UCSD-AML1 (cell line): ENCODE results near the gene SIM2.

Experiments
- DNase-seq: peaks from one replicate; lab custom pipeline; 2025; ENCODE audit not compliant: unreplicated experiment; lab: John Stamatoyannopoulos, UW

The SIM2 gene

GRCh38 chr21:36709868-36710728, 11.2 kb downstream of the SIM2 start:
- no peak for DNase-seq

DNA sequence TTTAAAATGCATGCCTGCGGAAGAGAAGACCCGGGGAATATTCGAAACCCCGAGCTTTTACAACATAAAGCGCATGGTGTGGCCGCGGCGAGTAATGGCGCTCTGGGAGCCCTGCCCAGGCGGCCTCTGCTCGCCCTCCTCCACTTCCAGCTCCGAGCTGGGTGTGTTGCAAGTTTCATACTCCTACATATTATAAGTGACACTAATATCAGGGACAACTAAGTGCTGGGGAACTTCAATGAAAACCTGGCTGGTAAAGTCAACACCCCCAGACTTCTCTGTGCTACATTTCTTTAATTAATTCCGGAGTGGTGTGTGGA, 11.8 kb downstream of the SIM2 start:
- no peak for DNase-seq

GRCh38 chr21:36713746-36714145, 14.8 kb downstream of the SIM2 start:
- DNase-seq = no peak

GRCh38 chr21:36716387-36716786, 17.5 kb downstream of the SIM2 start:
- no peak for DNase-seq

GRCh38 chr21:36716836-36717235, 17.9 kb downstream of the SIM2 start:
- DNase-seq = no peak

DNA sequence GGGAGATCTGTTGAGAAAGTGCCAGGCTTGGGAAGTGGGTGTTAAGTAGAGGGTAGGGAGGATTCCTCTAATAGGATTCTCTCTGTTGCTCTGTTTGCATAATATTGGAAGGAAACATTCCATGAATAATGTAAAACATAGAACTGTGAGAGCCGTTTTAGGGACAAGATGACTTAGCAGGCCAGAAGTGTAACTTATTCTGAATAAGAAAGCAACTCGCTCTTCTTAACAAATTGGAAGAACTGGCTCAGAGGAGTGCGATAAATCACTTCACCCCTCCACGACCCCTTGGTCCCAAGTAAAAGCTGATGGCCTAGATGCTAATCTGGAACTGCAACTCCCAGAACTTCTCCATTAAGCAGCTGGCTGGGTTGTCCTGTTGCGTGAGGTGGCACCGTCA, 19.1 kb downstream of the SIM2 start:
- no peak for DNase-seq

DNA sequence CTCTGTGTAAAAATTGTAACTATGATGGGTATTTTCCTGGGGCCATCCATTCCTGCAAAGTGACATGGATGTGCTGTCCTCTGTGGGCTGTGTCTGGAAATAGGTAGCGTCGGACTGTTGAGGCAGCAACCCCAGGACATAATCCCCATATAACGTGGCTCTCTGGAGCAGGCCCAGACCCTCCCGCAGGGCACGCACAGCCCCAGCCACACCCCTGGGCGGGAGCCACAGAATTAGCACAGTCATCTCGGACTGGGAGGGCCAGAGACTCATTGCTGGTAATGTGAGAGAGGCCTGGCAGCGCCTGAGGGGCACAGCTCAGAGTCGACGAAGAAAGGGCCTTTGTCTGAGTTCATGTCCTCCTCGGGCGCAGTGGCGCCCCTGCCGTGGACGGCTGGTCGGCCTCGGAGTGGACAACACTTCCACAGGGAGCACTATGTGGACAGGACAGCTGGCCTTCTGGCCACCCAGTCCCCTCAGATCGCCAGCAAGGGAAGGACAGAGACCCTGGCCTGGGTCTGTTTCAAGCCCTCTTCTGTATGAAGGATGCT, 20.1 kb downstream of the SIM2 start:
- no peak for DNase-seq

DNA sequence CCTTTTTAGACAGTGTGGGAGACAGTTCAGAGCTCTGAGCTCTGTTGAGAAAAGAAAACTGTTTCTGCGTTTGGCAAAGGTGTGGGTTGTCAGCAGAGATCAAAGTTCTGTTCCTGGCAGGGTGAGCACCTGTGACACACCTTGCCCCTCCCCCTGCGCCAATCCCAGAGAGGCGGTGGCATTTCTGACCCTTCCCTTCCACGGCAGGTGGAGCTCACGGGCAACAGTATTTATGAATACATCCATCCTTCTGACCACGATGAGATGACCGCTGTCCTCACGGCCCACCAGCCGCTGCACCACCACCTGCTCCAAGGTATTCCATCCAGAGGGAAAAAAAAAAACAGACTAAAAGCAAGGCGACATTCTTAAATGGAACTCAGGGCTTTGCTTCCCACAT, 20.7 kb downstream of the SIM2 start:
- no peak for DNase-seq

GRCh38 chr21:36721817-36722216, 22.9 kb downstream of the SIM2 start:
- no peak for DNase-seq

DNA sequence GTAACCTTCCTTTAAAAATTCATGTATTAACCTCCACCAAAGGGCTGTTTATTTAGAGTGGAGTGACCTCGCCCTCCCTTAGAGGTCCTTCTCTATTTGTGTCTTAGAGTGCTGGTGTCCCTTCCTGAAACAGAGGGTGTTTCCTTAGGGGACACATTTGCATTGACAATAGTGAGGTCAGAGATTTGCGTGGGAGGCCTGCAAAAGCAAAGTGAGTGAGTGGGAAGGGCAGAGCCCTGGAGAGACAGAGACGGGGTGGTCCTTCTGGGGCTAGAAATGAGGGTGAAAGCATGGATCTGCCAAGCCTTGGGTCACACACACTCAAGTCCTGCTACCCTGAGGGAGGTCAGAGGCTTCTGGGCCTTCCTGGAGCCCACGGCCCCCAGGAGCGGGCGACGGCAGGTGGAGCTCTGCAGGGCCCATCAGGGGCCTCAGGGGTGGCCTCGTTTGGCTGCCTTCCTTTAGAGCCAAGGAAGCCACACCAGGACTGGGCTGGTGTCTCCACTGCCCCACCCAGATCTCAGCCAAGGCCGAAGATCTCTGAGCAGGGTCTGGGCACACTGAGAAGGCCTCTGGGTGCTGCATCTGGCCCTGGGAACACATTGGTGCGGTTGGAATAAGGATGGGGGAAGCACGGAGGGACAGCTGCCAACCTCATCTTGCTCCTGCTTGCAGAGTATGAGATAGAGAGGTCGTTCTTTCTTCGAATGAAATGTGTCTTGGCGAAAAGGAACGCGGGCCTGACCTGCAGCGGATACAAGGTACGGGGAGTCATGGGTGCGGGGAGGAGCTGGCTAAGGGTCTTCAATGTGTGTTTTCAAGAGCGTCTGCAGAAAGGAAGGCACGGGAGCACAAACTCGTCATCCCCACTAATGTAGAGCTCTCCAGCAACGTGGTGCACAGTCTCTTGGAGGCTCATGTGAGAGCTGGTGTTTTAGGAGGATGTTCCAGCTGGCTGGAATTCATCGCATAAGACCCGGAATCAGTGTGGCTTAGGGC, 23.8 kb downstream of the SIM2 start:
- DNase-seq = no peak

DNA sequence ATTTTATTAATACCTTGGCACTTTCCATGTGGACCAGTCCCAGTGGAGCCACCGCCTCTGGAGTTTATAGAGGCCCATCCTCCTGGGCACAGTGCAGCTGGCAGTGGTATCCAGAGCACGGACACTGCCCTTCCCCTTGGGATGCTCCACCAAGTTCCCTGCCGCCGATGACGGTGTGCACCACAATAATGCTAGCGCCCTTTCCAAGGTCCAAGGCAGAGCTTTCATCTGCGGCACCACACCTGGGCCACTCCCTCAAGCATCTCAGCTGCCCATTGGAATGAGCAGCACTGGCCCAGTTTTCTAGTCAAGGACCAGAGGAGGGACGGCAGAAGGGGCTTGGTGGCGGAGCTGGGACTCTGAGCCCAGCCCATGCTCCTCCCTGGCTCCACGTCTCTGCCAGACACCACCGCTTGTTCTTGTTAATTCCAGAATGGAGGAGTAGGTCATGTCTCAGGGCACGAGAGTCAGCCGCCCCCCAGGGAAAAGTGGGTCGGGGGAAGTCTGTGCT, 24.5 kb downstream of the SIM2 start:
- no peak for DNase-seq

GRCh38 chr21:36724660-36725059, 25.7 kb downstream of the SIM2 start:
- DNase-seq = no peak

DNA sequence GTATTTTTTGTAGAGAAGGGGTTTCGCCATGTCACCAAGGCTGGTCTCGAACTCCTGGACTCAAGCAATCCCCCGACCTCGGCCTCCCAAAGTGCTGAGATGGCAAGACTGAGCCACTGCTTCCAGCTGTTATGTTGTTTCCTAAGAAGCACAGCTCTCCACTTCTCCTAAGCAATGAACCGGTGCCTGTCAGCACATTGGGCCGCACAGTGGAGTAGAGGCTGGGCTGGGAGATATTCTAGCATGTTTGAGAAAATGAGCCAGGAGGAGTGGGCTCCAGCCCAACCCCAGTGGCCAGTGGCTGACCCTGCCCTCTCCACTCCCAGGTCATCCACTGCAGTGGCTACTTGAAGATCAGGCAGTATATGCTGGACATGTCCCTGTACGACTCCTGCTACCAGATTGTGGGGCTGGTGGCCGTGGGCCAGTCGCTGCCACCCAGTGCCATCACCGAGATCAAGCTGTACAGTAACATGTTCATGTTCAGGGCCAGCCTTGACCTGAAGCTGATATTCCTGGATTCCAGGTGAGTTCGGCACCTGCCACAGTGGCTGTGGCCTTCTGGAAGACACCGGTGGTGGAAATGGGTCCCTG, 27.0 kb downstream of the SIM2 start:
- no peak for DNase-seq

DNA sequence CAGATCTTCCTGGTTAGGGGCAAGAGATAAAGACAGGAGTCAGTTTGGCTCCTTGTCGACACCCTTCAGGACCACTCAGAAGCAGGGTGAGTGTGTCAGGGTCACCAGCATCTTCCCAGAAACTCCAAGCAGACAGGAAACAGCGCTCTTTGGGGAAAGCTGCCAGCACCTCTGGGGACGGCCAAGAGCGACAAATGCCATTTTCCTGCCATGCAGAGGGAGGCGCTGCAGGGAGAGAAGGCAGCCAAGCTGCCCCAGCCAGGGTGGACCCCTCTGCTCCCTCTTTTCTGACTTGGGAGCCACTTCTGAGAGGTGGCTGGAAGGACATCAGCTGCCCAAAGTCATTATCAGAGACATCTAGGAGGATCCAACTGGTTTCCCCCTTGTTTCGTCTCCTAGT, 29.0 kb downstream of the SIM2 start:
- DNase-seq = no peak

DNA sequence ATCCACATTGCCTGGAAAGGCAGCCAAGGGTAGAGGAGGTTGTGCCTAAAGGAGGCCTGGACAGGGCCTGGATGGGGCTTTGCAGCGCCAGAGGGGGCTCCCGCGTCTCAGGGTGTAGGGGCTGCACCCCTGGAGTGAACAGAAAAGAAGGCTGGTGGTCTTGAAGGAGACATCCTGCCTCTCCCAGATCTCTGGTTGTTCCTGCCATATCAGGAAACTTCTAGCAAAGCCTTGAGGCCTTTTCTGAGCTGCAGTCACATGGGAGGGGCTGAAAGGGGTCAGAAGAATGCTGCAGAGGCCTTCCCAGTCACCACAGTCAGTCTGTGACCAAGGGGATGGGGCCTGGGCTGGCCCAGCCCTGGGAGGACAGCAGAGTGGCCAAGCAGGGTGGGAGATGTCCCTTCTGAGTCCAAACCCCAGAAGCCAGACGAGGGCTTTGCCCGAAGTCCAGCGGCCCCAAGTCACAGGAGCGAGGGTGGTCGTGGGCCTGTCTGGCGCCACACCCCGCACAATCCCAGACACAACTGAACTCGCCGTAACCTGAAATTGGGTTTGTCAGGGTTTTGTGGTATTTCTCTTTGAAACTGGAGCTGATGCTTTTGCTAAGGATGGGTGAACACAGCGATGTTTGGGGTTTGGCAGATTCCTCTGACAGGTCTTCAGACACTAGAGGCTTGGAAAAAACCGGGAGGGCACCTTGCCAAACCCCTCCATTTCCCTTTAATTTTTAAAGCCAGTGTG, 29.6 kb downstream of the SIM2 start:
- no peak for DNase-seq

GRCh38 chr21:36729310-36729970, 30.5 kb downstream of the SIM2 start:
- no peak for DNase-seq

GRCh38 chr21:36730291-36731281, 31.7 kb downstream of the SIM2 start:
- no peak for DNase-seq

- DNase-seq = no peak
Measured at GRCh38 chr21:36732217-36732616, 33.3 kb downstream of the SIM2 start.

DNA sequence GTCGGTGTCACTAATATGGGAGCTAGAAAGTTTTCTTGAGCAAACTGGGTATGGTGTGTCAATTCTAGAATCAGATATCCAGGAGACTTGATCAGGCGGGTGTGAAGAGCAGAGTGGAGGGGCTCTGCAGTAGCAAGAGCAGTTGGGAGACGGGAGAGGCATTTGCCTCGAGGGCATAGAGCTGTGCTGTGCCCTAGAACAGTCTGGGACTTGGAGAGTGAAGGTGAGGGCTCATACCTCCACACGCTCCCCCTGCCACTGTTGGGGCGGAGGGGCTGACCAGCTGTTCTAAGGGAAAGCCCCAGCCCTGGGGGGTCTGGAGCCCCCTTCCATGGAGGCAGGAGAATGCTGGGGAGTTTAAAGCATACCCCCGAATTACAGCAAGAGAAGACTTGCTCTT, 33.8 kb downstream of the SIM2 start:
- DNase-seq = no peak
